ENCODE data around the gene DSCAML1. TPM values are rescaled to one million over a fixed set of nuclear protein-coding genes. Genes with fewer than 3 reads are reported as not detected.

Gene DSCAML1
- total RNA-seq, 1 donor from 2014 or later: not detected

DNA sequence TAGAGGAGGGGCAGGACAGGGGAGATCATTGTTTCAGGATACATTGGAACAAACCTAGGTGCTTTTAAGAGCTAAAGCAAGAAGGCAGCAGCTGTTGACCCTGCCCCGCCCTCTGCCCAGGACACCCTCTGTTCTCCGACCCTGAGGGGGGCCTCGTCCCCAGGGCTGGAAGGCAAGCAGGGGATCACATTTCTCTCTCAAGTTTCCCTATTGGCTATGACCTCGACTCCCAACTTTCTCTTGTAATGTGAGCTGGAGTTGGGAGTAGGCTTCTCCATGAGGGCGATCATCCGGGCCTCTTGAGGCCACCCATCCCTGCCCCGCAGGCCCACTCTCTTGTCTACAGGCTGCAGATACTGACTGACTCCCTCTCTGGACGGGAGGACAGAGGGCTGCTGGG lies 37.7 kb downstream of the DSCAML1 start:
- Histone ChIP-seq H3K27ac (no peak overlapping the region), H3K4me1 (no peaks in the 10 kb centered on the region), H3K4me3 (no peak overlapping the region), H3K9me3 (no peaks in the 10 kb centered on the region), H3K36me3 (no peaks in the 10 kb centered on the region), H3K27me3 (no peaks in the 10 kb centered on the region)
- TF ChIP-seq, protein P1, sequence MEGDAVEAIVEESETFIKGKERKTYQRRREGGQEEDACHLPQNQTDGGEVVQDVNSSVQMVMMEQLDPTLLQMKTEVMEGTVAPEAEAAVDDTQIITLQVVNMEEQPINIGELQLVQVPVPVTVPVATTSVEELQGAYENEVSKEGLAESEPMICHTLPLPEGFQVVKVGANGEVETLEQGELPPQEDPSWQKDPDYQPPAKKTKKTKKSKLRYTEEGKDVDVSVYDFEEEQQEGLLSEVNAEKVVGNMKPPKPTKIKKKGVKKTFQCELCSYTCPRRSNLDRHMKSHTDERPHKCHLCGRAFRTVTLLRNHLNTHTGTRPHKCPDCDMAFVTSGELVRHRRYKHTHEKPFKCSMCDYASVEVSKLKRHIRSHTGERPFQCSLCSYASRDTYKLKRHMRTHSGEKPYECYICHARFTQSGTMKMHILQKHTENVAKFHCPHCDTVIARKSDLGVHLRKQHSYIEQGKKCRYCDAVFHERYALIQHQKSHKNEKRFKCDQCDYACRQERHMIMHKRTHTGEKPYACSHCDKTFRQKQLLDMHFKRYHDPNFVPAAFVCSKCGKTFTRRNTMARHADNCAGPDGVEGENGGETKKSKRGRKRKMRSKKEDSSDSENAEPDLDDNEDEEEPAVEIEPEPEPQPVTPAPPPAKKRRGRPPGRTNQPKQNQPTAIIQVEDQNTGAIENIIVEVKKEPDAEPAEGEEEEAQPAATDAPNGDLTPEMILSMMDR (IDR thresholded peaks at IDR 0.05): no peak
- intact Hi-C loops (cut with DNase I): no loop called here
- no peak for DNase-seq (ENCODE audit: low spot score in 2 of 2)

DNA sequence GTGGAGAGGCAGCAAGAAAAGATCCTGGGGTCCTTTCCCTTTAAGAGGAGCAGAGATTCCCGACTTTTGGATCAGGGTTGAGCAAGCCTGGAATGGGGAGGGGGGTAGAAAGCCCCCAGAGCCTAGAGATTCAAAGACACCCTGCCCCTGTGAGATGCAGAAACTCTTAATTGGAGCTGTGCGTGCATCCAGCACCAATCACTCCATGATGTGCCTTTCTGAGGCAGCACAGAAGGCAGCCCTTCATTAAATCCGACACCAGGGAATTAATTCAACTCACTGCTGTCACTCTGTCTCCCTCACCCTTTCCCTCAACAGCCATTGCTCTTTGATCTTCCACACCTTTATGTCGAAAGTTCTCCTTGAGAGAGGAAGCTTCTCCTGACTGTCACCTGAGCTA lies 43.0 kb downstream of the DSCAML1 start:
- intact Hi-C loops (cut with DNase I): no loop called here
- DNase-seq (ENCODE audit: low spot score in 2 of 2): no peak
- Histone ChIP-seq H3K27me3 (no peaks in the 10 kb centered on the region), H3K4me3 (no peak overlapping the region), H3K27ac (no peak overlapping the region), H3K36me3 (no peaks in the 10 kb centered on the region), H3K9me3 (no peaks in the 10 kb centered on the region), H3K4me1 (no peaks in the 10 kb centered on the region)
- TF ChIP-seq, protein P1 (IDR thresholded peaks at IDR 0.05): no peak

DNA sequence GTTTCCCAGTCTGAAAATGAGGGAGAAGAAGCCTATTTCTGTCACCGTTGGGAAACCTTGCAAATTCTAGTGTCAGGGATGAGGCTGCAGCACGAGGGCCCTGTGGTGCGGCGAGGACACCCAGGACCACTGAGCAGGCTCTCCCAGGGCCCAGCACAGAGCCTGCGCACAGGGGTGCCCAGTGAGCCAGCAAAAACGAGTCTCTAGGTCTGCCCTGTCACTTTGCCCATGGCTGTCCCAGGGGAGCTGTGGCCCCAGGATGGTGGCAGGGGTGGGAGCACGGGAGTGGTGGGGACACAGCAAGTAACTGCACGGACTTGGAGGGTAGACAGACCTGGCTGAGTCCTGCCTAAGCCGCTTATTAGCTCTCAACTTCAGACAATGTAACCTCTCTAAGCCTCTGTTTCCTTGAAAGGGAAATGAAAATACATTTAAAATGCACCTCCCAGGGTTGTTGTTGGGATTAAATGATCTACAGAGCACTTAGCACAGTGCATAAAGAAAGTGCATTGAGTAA lies 44.2 kb downstream of the DSCAML1 start:
- Histone ChIP-seq H3K27ac (no peak overlapping the region), H3K4me3 (no peak overlapping the region), H3K36me3 (no peaks in the 10 kb centered on the region), H3K4me1 (no peaks in the 10 kb centered on the region), H3K9me3 (no peaks in the 10 kb centered on the region), H3K27me3 (no peaks in the 10 kb centered on the region)
- TF ChIP-seq, protein P1 (IDR thresholded peaks at IDR 0.05): no peak
- intact Hi-C loops (cut with DNase I): no loop called here
- DNase-seq (ENCODE audit: low spot score in 2 of 2): no peak

DNA sequence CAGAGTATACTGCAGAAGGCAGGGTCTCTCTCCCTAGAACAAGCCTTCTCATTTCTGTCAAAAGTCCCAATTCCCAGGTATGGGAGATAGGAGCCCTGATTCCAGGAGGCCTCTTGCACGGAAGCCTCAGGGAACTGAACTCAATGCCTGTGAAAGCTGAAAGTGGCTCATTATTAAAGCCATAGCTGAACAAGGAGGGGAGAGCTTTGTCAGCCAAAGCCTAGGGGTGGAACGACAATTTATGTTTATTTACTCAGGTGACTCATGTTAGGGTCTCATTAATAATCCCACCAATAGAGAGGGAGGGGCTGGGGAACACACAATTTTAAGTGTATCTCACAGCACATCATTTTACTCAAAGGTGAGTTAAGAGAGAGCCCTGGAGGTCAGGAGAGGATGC lies 44.9 kb downstream of the DSCAML1 start:
- Histone ChIP-seq H3K27me3 (no peaks in the 10 kb centered on the region), H3K4me1 (no peaks in the 10 kb centered on the region), H3K9me3 (no peaks in the 10 kb centered on the region), H3K36me3 (no peaks in the 10 kb centered on the region), H3K4me3 (no peak overlapping the region), H3K27ac (no peak overlapping the region)
- no peak for DNase-seq (ENCODE audit: low spot score in 2 of 2)
- TF ChIP-seq, protein P1 (IDR thresholded peaks at IDR 0.05): no peak
- intact Hi-C loops (cut with DNase I): no loop called here

DNA sequence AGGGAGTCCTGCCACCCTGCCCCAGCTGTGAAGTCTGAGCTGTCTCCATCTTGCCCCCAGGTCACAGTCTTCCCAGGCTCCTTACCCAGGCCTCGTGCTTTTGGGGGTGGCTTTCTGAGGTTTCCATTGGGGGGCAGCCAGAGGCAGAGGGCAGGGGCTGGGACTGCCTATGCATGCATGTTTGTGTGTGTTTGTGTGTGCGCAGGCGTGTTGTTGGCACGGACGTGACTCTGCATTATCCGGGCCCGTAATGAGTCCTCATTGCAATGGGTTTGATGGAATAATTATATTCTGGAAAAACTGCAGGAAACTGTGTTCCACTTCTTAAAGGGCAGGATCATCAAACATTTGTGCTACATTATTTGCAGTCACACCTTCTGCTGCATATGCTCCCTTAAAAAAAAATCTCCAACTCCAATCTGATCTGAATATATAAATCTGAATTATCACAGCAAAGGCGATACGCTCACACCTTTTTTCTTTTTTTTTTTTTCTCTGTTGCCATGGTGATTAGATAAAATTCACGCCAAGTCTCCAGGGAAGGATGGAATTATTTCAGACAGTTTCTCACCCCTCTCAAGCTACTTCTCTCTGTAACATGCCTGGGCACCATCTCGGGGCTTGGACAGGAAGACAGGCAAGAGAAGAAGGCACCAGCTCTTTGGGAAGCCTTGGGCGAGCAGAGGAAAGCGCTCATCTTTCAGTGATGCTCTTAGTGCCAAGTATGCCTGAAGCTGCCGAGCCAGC lies 45.9 kb downstream of the DSCAML1 start:
- H3K4me3 ChIP-seq: no peak overlapping the region
- TF ChIP-seq, protein P1 (IDR thresholded peaks at IDR 0.05): no peak
- DNase-seq (ENCODE audit: low spot score in 2 of 2): no peak
- H3K9me3 ChIP-seq: no peaks in the 10 kb centered on the region
- no peaks in the 10 kb centered on the region for H3K36me3 ChIP-seq
- no peaks in the 10 kb centered on the region for H3K27me3 ChIP-seq
- intact Hi-C loops (cut with DNase I): no loop called here
- H3K27ac ChIP-seq: no peak overlapping the region
- no peaks in the 10 kb centered on the region for H3K4me1 ChIP-seq

Measured in ascending aorta (tissue), 2 donors.